ENCODE data around the gene IQSEC1.
"Not testable (repeated sequence)": the region's sequence is repeated elsewhere in the genome, so short reads cannot be mapped to it uniquely, and the experiment has no call there.

The IQSEC1 gene

GRCh38 chr3:12882336-12883310 is 190.6 kb downstream of the IQSEC1 start:
- H3K4me3 Mint-ChIP-seq, result no peak overlapping the region
- peaks cover 14% of the 10 kb centered on the region for H3K4me1 Mint-ChIP-seq (ENCODE audit: low read depth)

GRCh38 chr3:12881858-12882257 is 191.4 kb downstream of the IQSEC1 start:
- H3K27me3 Mint-ChIP-seq; H3K9me3 Mint-ChIP-seq; H3K36me3 Mint-ChIP-seq (ENCODE audit: low read depth); H3K4me3 Mint-ChIP-seq; H3K27ac Mint-ChIP-seq: not testable (repeated sequence)
- peaks cover 14% of the 10 kb centered on the region for H3K4me1 Mint-ChIP-seq (ENCODE audit: low read depth)

More at GRCh38 chr3:12882336-12883310, 190.6 kb downstream of the IQSEC1 start:
- Mint-ChIP-seq H3K27ac (no peak overlapping the region), H3K9me3 (no peaks in the 10 kb centered on the region), H3K36me3 (ENCODE audit: low read depth) (no peaks in the 10 kb centered on the region), H3K27me3 (peaks cover 9% of the 10 kb centered on the region)

GRCh38 chr3:12879191-12879815 is 193.9 kb downstream of the IQSEC1 start:
- no peak overlapping the region for H3K27ac Mint-ChIP-seq
- H3K27me3 Mint-ChIP-seq, result peaks cover 5% of the 10 kb centered on the region
- H3K36me3 Mint-ChIP-seq (ENCODE audit: low read depth), result no peaks in the 10 kb centered on the region
- H3K4me1 Mint-ChIP-seq (ENCODE audit: low read depth), result no peaks in the 10 kb centered on the region
- H3K9me3 Mint-ChIP-seq, result no peaks in the 10 kb centered on the region
- H3K4me3 Mint-ChIP-seq, result no peak overlapping the region

- H3K27ac Mint-ChIP-seq; H3K27me3 Mint-ChIP-seq; H3K4me3 Mint-ChIP-seq; H3K36me3 Mint-ChIP-seq (ENCODE audit: low read depth); H3K4me1 Mint-ChIP-seq (ENCODE audit: low read depth); H3K9me3 Mint-ChIP-seq: not testable (repeated sequence)
Observed at GRCh38 chr3:12878758-12879157, 194.5 kb downstream of the IQSEC1 start.

GRCh38 chr3:12878141-12878574 is 195.1 kb downstream of the IQSEC1 start:
- H3K27me3 Mint-ChIP-seq, result peaks cover 5% of the 10 kb centered on the region
- H3K27ac Mint-ChIP-seq, result no peak overlapping the region
- H3K4me3 Mint-ChIP-seq, result no peak overlapping the region
- H3K4me1 Mint-ChIP-seq (ENCODE audit: low read depth), result no peaks in the 10 kb centered on the region
- no peaks in the 10 kb centered on the region for H3K36me3 Mint-ChIP-seq (ENCODE audit: low read depth)
- no peaks in the 10 kb centered on the region for H3K9me3 Mint-ChIP-seq

- H3K9me3 Mint-ChIP-seq, result no peaks in the 10 kb centered on the region
- no peak overlapping the region for H3K27ac Mint-ChIP-seq
- peaks cover 5% of the 10 kb centered on the region for H3K27me3 Mint-ChIP-seq
- H3K4me1 Mint-ChIP-seq (ENCODE audit: low read depth), result no peaks in the 10 kb centered on the region
- H3K36me3 Mint-ChIP-seq (ENCODE audit: low read depth), result no peaks in the 10 kb centered on the region
- no peak overlapping the region for H3K4me3 Mint-ChIP-seq
Observed at GRCh38 chr3:12877040-12877439, 196.2 kb downstream of the IQSEC1 start.

- peaks cover 8% of the 10 kb centered on the region for H3K27me3 Mint-ChIP-seq
- H3K4me3 Mint-ChIP-seq, result no peak overlapping the region
Observed at GRCh38 chr3:12875857-12876836, 197.1 kb downstream of the IQSEC1 start.

GRCh38 chr3:12871404-12871983 is 201.7 kb downstream of the IQSEC1 start:
- H3K27ac Mint-ChIP-seq, result no peak overlapping the region
- no peak overlapping the region for H3K4me3 Mint-ChIP-seq
- H3K27me3 Mint-ChIP-seq, result peaks cover 26% of the 10 kb centered on the region
- no peaks in the 10 kb centered on the region for H3K36me3 Mint-ChIP-seq (ENCODE audit: low read depth)
- peaks cover 20% of the 10 kb centered on the region for H3K4me1 Mint-ChIP-seq (ENCODE audit: low read depth)
- H3K9me3 Mint-ChIP-seq, result no peaks in the 10 kb centered on the region

More at GRCh38 chr3:12875857-12876836, 197.1 kb downstream of the IQSEC1 start:
- Mint-ChIP-seq H3K4me1 (ENCODE audit: low read depth) (no peaks in the 10 kb centered on the region), H3K27ac (no peak overlapping the region), H3K9me3 (no peaks in the 10 kb centered on the region), H3K36me3 (ENCODE audit: low read depth) (no peaks in the 10 kb centered on the region)

GRCh38 chr3:12870942-12871341 is 202.3 kb downstream of the IQSEC1 start:
- Mint-ChIP-seq H3K27me3 (peaks cover 26% of the 10 kb centered on the region), H3K4me1 (ENCODE audit: low read depth) (peaks cover 20% of the 10 kb centered on the region)

GRCh38 chr3:12869035-12869621 is 204.1 kb downstream of the IQSEC1 start:
- H3K36me3 Mint-ChIP-seq (ENCODE audit: low read depth), result no peaks in the 10 kb centered on the region
- peaks cover 21% of the 10 kb centered on the region for H3K27me3 Mint-ChIP-seq
- no peak overlapping the region for H3K27ac Mint-ChIP-seq
- peaks cover 20% of the 10 kb centered on the region for H3K4me1 Mint-ChIP-seq (ENCODE audit: low read depth)
- H3K9me3 Mint-ChIP-seq, result peaks cover 4% of the 10 kb centered on the region
- H3K4me3 Mint-ChIP-seq, result no peak overlapping the region

More at GRCh38 chr3:12870942-12871341, 202.3 kb downstream of the IQSEC1 start:
- Mint-ChIP-seq H3K27ac (peak overlapping the region; percentile 5), H3K36me3 (ENCODE audit: low read depth) (no peaks in the 10 kb centered on the region), H3K4me3 (no peak overlapping the region), H3K9me3 (no peaks in the 10 kb centered on the region)

- Mint-ChIP-seq H3K4me1 (ENCODE audit: low read depth) (peaks cover 20% of the 10 kb centered on the region), H3K36me3 (ENCODE audit: low read depth) (no peaks in the 10 kb centered on the region), H3K27ac (peak overlapping the region; percentile 74), H3K9me3 (peaks cover 4% of the 10 kb centered on the region), H3K27me3 (peaks cover 21% of the 10 kb centered on the region), H3K4me3 (peak overlapping the region; percentile 76)
Observed at GRCh38 chr3:12868039-12869034, 204.9 kb downstream of the IQSEC1 start.

- peaks cover 21% of the 10 kb centered on the region for H3K27me3 Mint-ChIP-seq
Observed at GRCh38 chr3:12866836-12867235, 206.4 kb downstream of the IQSEC1 start.

GRCh38 chr3:12865271-12865670 is 208.0 kb downstream of the IQSEC1 start:
- H3K4me1 Mint-ChIP-seq (ENCODE audit: low read depth), result peaks cover 13% of the 10 kb centered on the region
- H3K27me3 Mint-ChIP-seq, result peaks cover 15% of the 10 kb centered on the region
- H3K36me3 Mint-ChIP-seq (ENCODE audit: low read depth), result no peaks in the 10 kb centered on the region
- peaks cover 4% of the 10 kb centered on the region for H3K9me3 Mint-ChIP-seq
- H3K4me3 Mint-ChIP-seq, result no peak overlapping the region
- H3K27ac Mint-ChIP-seq, result no peak overlapping the region

More at GRCh38 chr3:12866836-12867235, 206.4 kb downstream of the IQSEC1 start:
- no peaks in the 10 kb centered on the region for H3K36me3 Mint-ChIP-seq (ENCODE audit: low read depth)
- H3K9me3 Mint-ChIP-seq, result peaks cover 4% of the 10 kb centered on the region
- peaks cover 20% of the 10 kb centered on the region for H3K4me1 Mint-ChIP-seq (ENCODE audit: low read depth)
- no peak overlapping the region for H3K4me3 Mint-ChIP-seq
- no peak overlapping the region for H3K27ac Mint-ChIP-seq

Data from stimulated activated naive CD8-positive, alpha-beta T cell treated with anti-CD3 and anti-CD28 coated beads, Interleukin-15, Interleukin-2, amounts not matched to agents 100 ng/mL and 50 ng/mL, for 24 hours (primary cell).